H7 (cell line): ENCODE measurements around the gene PPP4R2. TPM values are rescaled to one million over a fixed set of nuclear protein-coding genes. Genes with fewer than 3 reads are reported as not detected.
"Not testable (repeated sequence)": the region's sequence is repeated elsewhere in the genome, so short reads cannot be mapped to it uniquely, and the experiment has no call there.

Experiments used
- DNase-seq: peaks from one replicate; pipeline ENCODE4 v3.0.0; 2012
- H3K27me3 ChIP-seq: 2 replicates; pipeline ENCODE4 v1.6.0; 2011; ENCODE audit warnings: mild to moderate bottlenecking, low read length; ENCODE audit not compliant: control insufficient read depth, insufficient read depth
- H3K36me3 ChIP-seq: replicated peaks from 2 replicates; pipeline ENCODE4 v1.5.1; 2011; ENCODE audit warnings: low read length; ENCODE audit not compliant: control insufficient read depth, insufficient read depth
- H3K4me3 ChIP-seq: 2 replicates; pipeline ENCODE4 v1.5.1; 2011; ENCODE audit warnings: low read depth, mild to moderate bottlenecking, control low read depth, low read length, moderate library complexity; ENCODE audit not compliant: insufficient read depth
- total RNA-seq: library from RNA; depleted of rRNA; stranded (reverse); fragments of >200 nt; shearing (Covaris generic); gene quantifications from 2 replicates; pipeline ENCODE4 v1.2.3, GENCODE V29; 2014

The PPP4R2 gene
- total RNA-seq, 1 experiment from 2014 or later, result 54.1 TPM

GRCh38 chr3:72996121-72996472 is 514 bp upstream of the PPP4R2 start:
- Histone ChIP-seq H3K36me3 (0 out of 2 replicates have a peak, but pooled peaks cover 4% of the 10 kb centered on the region), H3K27me3 (no peaks in the 10 kb centered on the region), H3K4me3 (peak overlapping the region; percentile 86)
- DNase-seq, result no peak

- H3K36me3 ChIP-seq, result peaks cover 7% of the 10 kb centered on the region
- no peaks in the 10 kb centered on the region for H3K27me3 ChIP-seq
- H3K4me3 ChIP-seq, result peak overlapping the region; percentile 86
- peak; percentile 59 for DNase-seq
Observed at GRCh38 chr3:72997421-72997961, 880 bp downstream of the PPP4R2 start.

- peaks cover 7% of the 10 kb centered on the region for H3K36me3 ChIP-seq
- H3K4me3 ChIP-seq, result peak overlapping the region; percentile 8; the same call in 1 of the 2 replicates
- no peaks in the 10 kb centered on the region for H3K27me3 ChIP-seq
- no peak for DNase-seq
Observed at GRCh38 chr3:72998466-72998865, 1.9 kb downstream of the PPP4R2 start.

GRCh38 chr3:72999951-73000350 is 3.3 kb downstream of the PPP4R2 start:
- no peak for DNase-seq
- Histone ChIP-seq H3K27me3 (no peaks in the 10 kb centered on the region), H3K4me3 (no peak overlapping the region), H3K36me3 (peaks cover 7% of the 10 kb centered on the region)

GRCh38 chr3:73003050-73003449 is 6.4 kb downstream of the PPP4R2 start:
- peaks cover 11% of the 10 kb centered on the region for H3K36me3 ChIP-seq
- DNase-seq, H3K27me3 ChIP-seq, H3K4me3 ChIP-seq: not testable (repeated sequence)

- no peak overlapping the region for H3K4me3 ChIP-seq
- no peak for DNase-seq
Observed at GRCh38 chr3:73004316-73004715, 7.7 kb downstream of the PPP4R2 start.

GRCh38 chr3:73007992-73008712 is 11.5 kb downstream of the PPP4R2 start:
- no peak for DNase-seq
- no peak overlapping the region for H3K4me3 ChIP-seq
- H3K36me3 ChIP-seq, result peaks cover 4% of the 10 kb centered on the region
- no peaks in the 10 kb centered on the region for H3K27me3 ChIP-seq

More at GRCh38 chr3:73004316-73004715, 7.7 kb downstream of the PPP4R2 start:
- H3K36me3 ChIP-seq, result peaks cover 8% of the 10 kb centered on the region
- no peaks in the 10 kb centered on the region for H3K27me3 ChIP-seq

GRCh38 chr3:73009008-73009407 is 12.4 kb downstream of the PPP4R2 start:
- Histone ChIP-seq H3K36me3 (peaks cover 4% of the 10 kb centered on the region), H3K4me3 (no peak overlapping the region), H3K27me3 (no peaks in the 10 kb centered on the region)
- DNase-seq, result no peak

GRCh38 chr3:73009750-73010149 is 13.1 kb downstream of the PPP4R2 start:
- Histone ChIP-seq H3K27me3 (no peaks in the 10 kb centered on the region), H3K4me3 (no peak overlapping the region), H3K36me3 (peaks cover 4% of the 10 kb centered on the region)
- DNase-seq, result no peak

GRCh38 chr3:73010158-73010557 is 13.5 kb downstream of the PPP4R2 start:
- peaks cover 4% of the 10 kb centered on the region for H3K36me3 ChIP-seq

GRCh38 chr3:73018298-73018697 is 21.7 kb downstream of the PPP4R2 start:
- H3K27me3 ChIP-seq, result no peaks in the 10 kb centered on the region

More at GRCh38 chr3:73010158-73010557, 13.5 kb downstream of the PPP4R2 start:
- no peak for DNase-seq
- H3K4me3 ChIP-seq, result no peak overlapping the region
- no peaks in the 10 kb centered on the region for H3K27me3 ChIP-seq

GRCh38 chr3:73018790-73019441 is 22.3 kb downstream of the PPP4R2 start:
- no peaks in the 10 kb centered on the region for H3K36me3 ChIP-seq
- no peak for DNase-seq
- H3K27me3 ChIP-seq, result no peaks in the 10 kb centered on the region
- H3K4me3 ChIP-seq, result no peak overlapping the region

More at GRCh38 chr3:73018298-73018697, 21.7 kb downstream of the PPP4R2 start:
- Histone ChIP-seq H3K4me3 (no peak overlapping the region), H3K36me3 (no peaks in the 10 kb centered on the region)
- DNase-seq, result no peak

- Histone ChIP-seq H3K27me3 (no peaks in the 10 kb centered on the region), H3K36me3 (no peaks in the 10 kb centered on the region), H3K4me3 (no peak overlapping the region)
- no peak for DNase-seq
Observed at GRCh38 chr3:73021301-73021835, 24.8 kb downstream of the PPP4R2 start.

GRCh38 chr3:73024836-73025235 is 28.2 kb downstream of the PPP4R2 start:
- H3K4me3 ChIP-seq, result no peak overlapping the region

More at GRCh38 chr3:73024836-73025235, 28.2 kb downstream of the PPP4R2 start:
- DNase-seq, result peak; percentile 9
- no peaks in the 10 kb centered on the region for H3K27me3 ChIP-seq
- no peaks in the 10 kb centered on the region for H3K36me3 ChIP-seq
